ENCODE measurements around the gene OCEL1.

DNA sequence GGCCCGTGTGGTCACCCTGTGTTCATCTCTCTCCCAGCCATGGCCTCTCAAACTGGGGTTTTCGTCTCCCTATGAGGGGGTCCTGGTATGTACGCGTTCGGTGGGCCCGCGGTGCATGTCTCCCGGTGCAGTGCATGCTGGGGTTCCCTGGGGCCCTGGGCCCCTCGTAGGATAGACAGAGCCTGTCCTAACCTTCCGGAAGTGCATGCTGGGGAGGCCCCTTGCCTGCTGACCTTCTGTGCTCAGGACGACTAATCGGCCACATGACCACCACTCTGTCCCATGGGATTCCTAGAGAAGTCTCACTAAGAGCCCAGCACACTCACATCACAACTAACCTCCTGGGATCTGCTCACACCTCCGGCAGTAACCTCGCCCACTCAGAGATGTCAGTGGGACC lies 15.7 kb upstream of the OCEL1 start:
- no peak for TF ChIP-seq POLR2A (IDR thresholded peaks at IDR 0.05)
- no peak for TF ChIP-seq POLR2AphosphoS5 (IDR thresholded peaks at IDR 0.05)
